HL-60/S4 (cell line): Measurements from ENCODE around the gene RASA4B.

Source experiments
- in situ Hi-C: fragments of 300-500 bp; cut with MboI; formaldehyde crosslinking; loops from 2 replicates; pipeline ENCODE4 v1.14.3; 2022; ENCODE audit warnings: low sequenced_read_pairs

RASA4B gene

GRCh38 chr7:102454468-102454867 lies 63.1 kb downstream of the RASA4B start:
- in situ Hi-C loops: no loop called here

DNA sequence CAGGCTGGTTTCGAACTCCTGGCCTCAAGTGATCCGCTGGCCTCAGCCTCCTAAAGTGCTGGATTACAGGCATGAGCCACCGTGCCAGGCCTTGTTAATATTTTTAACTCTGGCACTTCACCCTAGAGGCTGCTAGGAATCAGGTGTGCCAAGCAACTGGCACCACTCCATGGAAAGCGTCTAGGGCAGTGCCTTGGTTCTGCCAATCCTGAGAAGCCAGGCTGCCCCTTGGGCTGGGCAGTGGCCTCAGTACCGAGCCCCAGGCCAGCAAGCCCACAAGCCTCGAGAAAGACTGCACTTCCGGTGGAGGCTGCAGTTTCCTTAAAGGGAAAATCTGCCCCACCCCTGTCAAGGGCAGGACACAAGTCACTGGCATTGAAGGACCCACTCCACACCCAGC lies 64.3 kb downstream of the RASA4B start:
- in situ Hi-C loops: no loop called here

DNA sequence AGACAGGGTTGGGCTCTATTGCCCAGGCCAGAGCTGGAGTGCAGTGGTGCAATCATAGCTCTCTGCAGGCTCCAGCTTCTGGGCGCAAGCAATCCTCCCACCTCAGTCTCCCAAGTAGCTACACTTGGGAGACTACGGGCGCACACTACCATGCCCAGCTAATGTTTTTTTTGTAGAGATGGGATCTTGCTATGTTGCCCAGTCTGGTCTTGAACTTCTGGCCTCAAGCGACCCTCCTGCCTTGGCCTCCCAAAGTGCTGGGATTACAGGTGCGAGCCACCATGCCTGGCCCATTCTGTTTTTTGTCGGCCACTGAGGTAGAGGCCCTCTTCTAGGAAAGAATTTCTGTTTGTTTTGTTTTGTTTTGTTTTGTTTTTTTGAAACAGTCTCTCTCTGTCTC lies 65.1 kb downstream of the RASA4B start:
- in situ Hi-C loops: no loop called here

DNA sequence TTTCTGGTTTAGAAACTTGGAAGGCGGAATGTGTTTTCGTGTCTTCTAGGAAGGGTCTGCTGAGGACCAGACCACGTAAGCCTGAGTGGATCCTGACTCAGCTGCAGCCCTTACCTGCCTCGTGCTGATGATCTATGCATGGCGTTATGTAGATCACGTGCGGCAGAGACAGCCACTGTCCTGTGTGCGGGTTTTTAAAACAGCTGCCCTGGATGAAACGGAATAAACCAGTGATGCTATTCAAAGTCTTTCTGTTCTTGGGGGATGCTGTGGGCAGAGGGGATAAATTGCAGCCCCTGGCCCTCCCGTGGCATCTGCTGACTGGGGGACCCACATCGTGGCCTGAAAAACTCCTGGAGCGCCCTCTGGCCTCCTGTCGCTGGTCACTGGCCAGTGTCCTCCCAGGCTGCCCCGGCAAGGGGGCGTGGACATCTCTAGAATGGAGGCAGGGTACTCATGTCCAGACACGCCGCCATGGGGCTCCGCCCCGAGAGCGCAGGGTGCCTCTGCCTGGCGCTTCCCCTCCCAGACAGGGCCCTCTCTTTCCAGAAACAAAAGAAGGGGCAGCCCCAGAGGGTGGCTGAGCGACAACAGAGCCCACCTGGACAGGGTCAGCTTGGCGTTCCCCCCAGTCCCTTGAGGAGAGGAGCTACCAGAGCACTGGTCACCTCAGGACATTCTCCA lies 66.1 kb downstream of the RASA4B start:
- in situ Hi-C loops: no loop called here

DNA sequence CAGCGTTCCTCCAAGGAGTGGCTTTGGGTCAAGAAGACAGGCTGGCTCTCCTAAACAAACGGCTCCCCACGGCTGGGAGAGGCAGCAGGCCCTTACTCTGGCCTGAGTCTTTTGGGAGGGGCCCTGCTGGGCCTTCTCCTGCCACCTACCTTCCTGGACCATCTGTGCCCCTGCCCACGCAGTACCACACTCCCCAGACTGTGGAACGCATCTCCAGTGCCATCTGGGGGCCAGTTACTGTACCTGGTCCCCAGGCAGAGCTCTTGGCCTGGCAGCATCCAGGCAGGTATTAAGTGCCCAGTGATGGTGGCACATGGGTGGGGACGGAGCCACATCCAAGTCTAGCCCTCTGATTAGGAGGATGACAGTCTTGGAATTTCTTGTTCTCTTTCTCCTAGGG lies 67.3 kb downstream of the RASA4B start:
- in situ Hi-C loops: no loop called here

- in situ Hi-C loops: no loop called here
Observed at GRCh38 chr7:102449136-102449535, 68.4 kb downstream of the RASA4B start.

- in situ Hi-C loops: no loop called here
Observed at GRCh38 chr7:102447311-102447710, 70.3 kb downstream of the RASA4B start.

- in situ Hi-C loops: no loop called here
Observed at GRCh38 chr7:102446387-102447156, 71.0 kb downstream of the RASA4B start.

DNA sequence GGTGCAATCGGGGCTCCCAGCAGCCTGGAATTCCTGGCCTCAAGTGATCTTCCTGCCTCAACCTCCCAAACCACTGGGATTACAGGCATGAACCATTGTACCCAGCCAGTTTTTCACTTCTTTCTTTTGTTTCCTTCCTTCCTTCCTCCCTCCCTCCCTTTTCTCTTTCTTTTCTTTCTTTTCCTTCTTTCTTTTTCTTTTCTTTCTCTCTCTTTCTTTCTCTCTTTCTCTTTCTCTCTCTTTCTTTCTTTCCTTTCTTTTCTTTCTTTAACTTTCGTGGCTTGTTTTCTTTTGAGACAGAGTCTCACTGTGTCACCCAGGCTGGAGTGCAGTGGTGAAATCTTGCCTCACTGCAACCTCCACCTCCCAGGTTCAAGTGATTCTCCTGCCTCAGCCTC lies 71.9 kb downstream of the RASA4B start:
- in situ Hi-C loops: no loop called here

DNA sequence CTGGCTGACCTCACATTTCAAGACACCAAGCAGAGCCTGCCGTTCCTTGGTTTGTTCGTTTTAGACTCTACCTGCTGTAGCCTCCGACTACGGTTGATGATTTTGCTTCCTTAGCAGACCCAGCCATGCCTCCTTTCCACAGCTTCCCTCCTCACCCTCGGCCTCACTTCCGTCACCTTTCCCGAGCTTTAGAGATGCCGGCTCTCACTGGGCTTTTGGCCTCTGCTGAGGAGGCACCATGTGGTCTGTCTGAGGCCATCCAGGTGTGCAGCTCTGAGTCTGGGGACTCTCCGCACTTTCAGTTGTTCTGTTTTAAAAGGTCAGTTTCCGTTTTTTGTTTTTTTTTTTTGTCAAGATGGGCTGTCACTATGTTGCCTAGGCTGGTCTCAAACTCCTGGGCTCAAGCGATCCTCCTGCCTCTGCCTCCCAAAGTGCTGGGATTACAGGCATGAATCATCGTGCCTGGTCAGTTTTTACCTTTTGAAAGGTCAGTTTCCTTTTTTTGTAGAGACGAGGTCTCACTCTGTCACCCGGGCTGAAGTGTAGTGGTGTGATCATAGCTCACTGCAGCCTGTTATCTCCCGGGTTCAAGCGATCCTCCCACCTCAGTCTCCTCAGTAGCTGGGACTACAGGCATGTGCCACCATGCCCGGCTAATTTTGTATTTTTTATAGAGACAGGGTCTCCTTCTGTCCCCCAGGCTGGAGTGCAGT lies 72.5 kb downstream of the RASA4B start:
- in situ Hi-C loops: no loop called here

DNA sequence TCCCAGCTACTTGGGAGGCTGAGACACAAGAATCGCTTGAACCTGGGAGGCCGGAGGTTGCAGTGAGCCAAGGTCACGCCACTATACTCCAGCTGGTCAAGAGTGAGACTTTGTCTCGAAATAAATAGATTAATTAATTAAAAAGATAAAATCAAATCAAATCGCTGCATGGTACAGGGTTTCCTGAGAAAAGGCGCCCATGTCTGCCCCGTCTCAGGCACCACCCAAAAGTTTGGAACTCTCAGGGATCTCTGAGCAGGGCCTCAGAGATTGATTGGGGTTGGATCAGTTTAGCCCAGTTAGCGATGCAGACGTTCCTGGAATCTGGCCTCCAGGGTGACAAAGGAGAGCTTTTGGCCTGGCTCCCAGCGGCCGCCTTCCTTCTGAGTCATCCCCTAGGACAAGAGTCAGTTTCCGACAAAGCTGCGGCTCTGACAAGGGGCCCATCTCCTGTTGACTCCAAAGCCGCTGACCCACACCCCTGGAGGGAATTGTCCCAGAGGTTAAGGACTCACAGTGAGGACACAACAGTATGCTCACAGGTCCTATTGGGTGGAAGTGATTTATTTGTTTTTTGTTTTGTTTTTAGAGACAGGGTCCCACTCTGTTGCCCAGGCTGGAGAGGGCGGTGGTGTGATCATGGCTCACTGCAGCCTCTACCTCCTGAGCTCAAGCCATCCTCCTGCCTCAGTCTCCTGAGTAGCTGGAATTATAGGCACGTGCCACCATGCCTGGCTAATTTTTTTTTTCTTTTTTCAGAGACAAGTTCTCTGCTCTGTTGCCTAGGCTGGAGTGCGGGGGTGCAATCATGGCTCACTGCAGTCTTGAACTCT lies 77.4 kb downstream of the RASA4B start:
- in situ Hi-C loops: no loop called here

DNA sequence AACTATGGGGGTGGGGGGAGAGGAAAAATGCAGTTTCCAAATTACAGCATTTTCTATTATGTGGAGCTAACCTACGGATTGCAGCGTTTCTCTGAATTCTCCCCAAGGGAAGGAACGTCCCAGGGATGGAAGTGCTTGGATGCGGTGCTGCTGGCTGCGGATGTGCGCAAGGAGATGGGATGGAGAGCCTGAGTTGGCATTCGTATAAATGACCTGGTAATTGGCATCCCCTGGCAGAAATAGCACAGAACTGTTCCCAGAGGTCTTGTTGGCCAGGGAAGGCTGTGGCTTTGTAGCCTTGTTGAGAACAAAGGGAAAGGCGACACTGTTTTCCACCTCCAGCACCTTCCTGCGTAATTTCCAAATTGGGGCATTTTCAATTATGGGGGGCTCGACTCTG lies 81.5 kb downstream of the RASA4B start:
- in situ Hi-C loops: no loop called here

DNA sequence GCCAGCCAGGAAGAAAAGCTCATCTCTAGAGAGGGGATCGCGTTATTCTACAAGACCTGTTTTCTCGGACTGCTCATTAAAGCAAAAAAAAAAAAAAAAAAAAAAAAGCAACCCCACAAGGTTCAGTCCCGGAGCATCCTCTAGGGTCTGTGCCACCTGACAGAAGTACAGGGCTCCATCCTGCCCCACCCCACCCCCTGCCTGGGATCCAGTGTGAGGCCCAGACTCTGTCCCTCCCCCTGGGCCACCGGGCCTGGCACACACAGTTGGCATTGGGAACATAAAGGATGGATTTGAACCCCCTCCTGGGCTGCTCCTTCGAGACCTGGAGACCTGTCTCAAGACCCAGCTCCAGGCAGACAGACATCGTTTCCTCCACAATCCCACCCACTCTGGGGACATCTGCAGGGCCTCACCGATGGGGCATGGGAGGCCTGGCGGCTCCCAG lies 83.5 kb downstream of the RASA4B start:
- in situ Hi-C loops: no loop called here

GRCh38 chr7:102433219-102434038 lies 84.1 kb downstream of the RASA4B start, which contains the start of gene ORAI2:
TSS of gene ORAI2 (plus strand) at chr7:102433575. CDS start at chr7:102438957, 5,382 bp downstream.
- in situ Hi-C loops: no loop called here
